GM18873 (cell line): ENCODE measurements around the gene SYNPR.
"Not testable (repeated sequence)": the region's sequence is repeated elsewhere in the genome, so short reads cannot be mapped to it uniquely, and the experiment has no call there.

Experiments
- ATAC-seq: cut with Tn5 transposase; IDR thresholded peaks from one replicate; pipeline ENCODE4 v1.9.1; 2021; ENCODE audit warnings: mild to moderate bottlenecking, moderate library complexity, moderate number of reproducible peaks; ENCODE audit not compliant: unreplicated experiment, low FRiP score

The SYNPR gene

DNA sequence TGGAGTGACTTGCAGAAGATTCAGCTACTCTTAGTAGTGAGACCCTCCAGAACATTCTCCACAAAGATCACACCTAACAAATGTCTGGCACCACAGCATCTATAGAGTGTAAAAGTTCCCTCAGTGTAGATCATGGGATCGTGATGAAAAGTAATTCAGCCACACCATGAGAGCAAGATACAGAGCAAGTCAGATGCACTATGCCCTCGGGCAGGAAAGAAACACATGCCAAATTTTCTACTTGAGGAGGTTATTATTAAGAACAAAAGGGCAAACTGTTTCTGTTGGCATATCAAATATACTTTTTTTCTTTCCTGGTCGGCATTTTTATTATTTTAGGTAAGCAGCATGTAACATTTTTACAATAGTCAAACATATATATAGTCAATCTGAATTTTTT, 329.6 kb downstream of the SYNPR start:
- no peak for ATAC-seq

DNA sequence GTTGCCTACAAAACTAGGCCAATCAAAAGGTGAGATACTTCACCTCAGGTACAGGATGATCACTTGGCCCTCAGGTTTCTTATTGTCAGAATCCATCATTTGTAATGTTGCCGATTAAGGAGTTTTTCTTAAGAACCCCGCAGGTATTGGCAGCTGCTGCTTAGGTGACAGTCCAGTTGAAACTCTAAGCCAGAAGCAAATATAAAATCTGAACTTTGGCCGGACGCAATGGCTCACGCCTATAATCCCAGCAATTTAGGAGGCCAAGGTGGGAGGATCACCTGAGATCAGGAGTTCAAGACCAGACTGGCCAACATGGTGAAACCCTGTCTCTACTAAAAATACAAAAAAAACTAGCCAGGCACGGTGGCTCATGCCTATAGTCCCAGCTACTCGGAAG, 331.3 kb downstream of the SYNPR start:
- ATAC-seq, result no peak

DNA sequence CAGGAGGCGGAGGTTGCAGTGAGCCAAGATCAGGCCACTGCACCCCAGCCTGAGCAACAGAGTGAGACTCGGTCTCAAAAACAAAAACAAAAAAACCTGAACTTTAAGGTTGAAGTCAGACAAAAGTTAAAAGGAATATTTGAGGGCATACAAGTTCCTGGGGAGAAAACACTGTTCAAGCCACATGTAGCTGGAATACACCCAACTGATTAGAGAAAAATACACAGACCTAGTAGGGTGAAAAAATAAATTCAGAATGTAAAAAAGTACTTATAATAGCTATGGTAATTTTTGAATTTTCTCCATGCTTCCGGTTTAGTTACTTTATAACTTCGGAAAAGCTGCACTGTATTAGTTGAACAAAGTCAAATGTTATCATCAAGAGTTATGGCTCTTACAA, 331.7 kb downstream of the SYNPR start:
- no peak for ATAC-seq

DNA sequence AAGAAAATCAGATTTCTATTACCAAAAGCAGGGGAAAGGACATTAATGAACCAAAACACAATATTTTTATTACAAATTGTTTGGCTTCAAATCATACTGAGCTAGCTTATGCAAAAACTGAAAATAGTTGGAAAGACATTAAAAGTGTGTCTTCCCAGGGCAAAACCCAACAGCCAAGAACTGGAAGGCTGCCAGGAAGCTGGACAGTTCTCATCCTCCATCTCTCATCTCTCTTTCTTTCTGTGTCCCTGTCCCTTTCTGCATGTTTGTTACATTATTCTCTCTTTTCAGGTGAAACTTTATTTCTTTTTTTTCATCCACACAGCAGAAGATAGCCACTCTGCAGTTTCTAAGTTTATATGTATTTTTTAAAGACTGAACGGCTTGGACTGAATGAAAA, 333.3 kb downstream of the SYNPR start:
- ATAC-seq, result no peak

DNA sequence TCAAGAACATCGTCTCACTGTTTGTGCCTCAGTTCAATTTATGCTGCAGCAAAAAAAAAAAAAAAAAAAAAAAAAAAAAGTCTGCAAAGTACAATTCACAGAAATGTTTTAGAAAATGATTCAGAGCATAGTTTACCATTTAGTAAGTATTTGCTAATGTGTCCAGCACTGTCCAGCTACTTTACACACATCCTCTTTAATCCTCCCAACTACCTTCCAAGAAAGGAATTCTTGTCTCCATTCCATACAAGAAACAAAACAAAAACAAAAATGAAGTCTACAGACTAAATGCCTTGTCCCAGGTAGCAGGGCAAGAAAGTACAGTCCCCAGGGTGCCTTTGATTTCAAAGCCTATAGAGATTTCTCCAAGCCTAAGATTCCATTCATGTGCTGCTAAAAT, 335.5 kb downstream of the SYNPR start:
- ATAC-seq, result no peak

DNA sequence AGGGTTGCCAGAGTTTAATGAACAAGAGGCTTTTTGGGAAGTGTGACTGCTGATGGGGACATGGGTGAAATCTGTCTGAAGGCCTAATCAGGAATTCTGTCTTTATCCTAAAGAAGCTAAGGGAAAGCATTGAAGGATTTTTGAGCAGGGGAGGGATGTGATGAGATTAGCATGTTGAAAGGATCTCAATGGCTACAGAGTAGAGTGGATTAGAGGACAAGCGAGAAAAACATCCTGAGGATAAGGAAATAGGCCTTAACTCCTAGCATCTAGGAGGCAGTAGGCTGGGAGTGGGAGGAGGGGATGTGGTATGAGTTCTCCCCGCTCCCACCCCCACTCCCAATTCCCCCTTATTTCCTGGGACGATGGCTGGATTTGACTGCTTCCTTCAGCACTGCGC, 339.3 kb downstream of the SYNPR start:
- no peak for ATAC-seq

DNA sequence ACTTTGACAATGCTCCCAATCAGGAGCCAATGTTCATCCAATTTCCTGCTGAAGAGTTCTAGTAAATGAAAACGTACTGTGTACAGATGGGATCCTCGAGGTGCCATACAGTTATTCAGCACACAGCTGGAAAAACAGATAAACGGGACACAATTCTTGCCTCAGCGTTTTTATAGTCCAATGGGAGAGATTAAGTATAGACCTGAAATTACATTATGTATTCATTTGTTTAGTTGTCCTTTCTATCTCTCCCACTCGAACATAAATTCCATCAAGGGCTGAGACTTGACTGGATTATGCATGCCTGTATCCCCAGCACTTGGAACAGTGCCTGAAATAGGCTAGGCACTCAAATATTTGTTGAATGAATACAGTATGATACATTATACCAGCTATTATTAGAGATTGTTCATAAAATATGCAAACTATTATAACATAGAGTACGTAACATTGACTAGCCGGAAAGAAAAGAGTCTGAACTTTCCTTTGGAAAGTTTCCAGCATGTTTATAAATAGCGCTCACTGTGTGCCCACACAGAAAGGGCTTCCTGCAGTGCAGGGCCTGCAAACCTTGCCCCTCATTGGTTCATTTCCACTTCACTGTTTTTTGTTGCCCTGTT, 346.9 kb downstream of the SYNPR start:
- no peak for ATAC-seq

DNA sequence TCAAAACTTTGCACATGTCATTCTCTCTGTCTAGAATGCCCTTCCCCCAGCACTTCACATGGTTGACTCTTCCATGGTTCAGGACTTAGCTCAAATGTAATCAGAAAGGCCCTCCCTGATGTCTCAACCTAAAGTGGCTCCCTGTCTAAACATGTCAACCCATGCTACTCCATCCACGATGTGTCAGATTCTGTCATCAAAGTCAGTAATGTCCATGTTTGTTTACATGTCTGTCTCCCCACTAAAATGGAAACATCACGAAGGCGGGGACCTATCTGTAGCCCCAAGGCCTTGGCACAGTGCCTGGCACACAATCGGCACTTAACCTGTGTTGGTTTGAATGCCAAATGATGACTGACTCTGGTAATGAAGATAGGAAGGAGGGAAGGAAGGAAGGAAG, 353.6 kb downstream of the SYNPR start:
- ATAC-seq, result no peak

DNA sequence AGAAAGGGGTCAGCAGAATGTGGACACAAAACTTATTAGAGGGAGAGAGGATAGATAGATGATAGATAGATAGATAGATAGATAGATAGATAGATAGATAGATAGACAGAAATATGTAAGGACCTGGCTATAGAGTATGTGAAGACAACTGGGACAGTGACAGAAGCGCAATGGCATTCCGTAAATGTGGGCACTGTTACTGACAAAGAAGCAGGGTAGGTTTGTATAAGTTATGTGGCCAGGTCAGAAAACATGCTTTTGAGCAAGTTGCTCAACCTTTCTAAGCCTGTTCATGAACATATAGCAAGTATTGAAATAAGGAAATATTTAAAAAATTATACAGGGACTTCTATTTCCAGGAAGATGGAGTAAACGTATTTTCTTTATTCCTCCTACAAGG, 357.1 kb downstream of the SYNPR start:
- no peak for ATAC-seq

DNA sequence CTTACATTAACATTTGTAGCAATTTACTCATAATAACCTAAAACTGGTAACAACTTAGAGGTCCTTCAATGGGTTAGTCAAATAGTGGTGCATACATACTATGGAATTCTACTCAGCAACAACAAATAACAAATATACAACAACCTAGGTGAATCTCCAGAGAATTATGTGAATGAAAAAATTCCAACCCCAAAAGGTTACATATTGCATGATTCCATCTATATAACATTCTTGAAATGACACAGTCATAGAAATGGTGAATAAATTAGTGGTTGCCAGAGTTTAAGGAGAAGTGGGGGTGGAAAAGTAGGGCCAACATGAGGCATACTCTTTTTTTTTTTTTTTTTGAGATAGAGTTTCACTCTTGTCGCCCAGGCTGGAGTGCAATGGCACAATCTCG, 361.7 kb downstream of the SYNPR start:
- ATAC-seq, result no peak

DNA sequence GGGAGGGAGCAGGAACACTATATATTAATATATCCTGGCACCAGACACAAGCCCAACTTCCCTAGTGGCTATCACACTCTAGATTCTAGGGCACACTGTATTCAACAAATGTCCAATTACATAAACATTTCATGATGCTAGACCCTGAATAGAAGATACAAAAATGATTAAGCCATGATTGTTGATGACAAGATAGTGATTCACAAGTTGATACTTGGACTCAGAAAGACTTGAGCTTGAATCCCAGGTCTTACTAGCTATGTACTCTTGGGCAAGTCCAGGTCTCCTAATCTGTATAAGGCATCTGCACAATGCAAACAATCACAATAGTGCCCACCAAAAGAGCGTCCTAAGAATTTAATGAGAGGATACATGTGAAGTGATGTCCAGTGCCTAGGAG, 364.4 kb downstream of the SYNPR start:
- no peak for ATAC-seq

DNA sequence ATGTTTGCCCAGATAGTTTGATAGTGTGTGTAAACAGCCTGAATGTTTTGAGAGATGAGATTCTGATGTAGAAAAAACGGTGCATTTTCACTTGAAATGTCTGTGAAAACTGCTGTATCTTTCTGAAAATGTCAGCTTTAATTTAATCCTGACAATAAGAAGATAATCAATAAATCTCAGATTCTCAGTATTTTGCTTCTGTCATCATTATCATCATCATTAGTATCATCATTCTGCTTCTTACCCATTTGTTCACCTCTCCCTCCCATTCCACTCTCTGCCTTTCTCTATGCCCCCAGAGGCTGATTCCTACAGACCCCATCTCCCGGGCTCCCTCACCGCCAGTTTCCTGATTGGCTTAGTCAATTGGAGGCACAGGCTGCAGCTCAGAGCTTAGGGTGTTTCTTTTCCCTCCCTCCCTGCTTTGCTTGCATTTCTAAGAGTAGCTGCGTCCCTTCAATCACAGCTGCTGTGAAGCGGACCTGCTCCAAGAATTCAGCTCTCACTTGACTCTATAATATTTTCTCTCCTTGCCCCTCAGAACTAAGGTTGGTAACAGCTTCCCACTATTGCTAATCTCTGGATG, 366.2 kb downstream of the SYNPR start:
- no peak for ATAC-seq

DNA sequence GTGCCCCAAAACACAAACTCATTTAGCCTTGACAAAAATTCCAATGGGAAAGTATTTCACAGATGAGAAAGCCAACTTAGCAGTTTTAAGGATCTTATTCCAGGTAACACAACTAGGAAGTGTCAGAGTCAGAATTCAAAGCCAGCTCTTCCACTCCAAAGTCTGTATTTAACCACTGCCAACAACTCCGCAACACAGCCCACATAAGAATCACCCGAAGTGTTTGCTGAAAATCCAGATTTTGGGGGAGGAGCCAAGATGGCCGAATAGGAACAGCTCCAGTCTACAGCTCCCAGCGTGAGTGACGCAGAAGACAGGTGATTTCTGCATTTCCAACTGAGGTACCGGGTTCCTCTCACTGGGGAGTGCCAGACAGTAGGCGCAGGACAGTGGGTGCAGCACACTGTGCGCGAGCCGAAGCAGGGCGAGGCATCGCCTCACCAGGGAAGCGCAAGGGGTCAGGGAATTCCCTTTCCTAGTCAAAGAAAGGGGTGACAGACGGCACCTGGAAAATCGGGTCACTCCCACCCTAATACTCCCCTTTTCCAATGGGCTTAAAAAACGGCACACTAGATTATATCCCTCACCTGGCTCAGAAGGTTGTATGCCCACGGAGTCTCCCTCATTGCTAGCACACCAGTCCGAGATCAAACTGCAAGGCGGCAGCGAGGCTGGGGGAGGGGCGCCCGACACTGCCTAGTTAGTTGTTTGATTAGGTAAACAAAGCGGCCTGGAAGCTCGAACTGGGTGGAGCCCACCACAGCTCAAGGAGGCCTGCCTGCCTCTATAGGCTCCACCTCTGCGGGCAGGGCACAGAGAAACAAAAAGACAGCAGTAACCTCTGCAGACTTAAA, 367.0 kb downstream of the SYNPR start:
- not testable (repeated sequence) for ATAC-seq

DNA sequence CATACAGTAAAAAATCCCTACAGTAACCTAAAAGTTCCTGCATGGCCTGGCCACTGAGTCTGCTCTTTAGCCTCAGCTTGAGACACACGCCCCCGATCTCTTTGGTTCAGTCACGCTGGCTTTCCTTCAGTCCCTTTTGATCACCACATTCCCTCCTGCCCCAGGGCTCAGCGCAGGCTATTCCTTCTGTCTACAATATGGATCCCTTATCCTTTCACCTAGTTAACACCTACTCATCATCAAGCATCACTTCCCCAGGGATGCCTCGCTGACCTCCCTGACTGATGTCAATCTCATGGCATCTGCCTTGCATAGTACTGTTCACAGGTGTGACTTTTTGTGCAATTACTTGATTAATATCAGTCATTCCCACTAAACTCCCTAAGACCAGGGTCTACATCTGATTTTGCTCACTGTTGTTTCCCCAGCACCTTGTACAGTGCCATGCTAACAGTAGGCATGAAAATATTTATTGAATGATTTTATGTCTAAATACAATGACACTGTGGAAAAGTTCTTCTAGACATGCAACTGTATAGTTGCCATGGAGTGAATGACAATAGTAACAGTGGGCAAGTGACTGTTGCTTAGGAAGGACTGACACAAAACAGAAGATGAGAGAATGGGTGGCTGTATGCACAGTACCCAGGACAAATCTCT, 374.1 kb downstream of the SYNPR start, which contains the start of gene SNTN:
Gene SNTN, plus strand, starts transcription at position 610 of the 660 bp plus-strand sequence. Its CDS starts 13 bp downstream, at position 623.
- ATAC-seq, result no peak

DNA sequence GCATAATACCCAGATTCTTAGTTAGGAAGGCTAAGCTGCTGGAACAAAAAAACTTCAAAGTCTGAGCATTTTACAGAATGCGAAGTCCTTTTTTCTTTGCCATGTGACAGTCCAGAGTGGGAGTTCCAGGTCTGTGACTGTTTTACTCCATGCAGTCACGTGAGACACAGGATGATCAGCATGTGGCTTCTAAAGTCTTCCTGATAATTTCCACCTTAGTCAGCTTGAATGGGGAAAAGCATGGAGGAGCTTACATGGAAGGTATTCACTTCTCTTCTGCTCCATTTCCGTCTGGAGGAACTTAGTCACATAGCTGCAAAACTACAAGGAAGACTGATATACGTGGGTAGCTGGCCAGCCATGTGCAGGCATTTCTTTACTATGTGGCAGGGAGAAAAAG, 376.1 kb downstream of the SYNPR start:
- no peak for ATAC-seq

DNA sequence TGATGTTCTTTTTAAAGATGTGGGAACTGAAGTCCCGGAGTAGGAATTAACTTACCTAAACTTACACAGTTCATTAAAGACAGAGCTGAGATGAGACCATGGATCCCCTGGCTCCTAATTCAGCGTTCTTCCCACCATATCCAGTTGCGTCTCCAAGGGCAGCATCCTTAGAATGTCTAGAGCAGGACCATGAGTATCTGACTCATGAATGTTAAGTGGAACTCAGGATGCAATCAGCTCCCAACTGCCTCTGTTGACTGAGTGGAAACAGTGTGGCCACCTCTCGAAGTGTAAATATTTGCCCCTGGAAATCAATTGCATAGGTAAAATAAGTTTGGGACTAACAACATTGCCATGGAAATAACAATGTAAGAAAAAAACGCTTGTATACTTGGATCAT, 376.8 kb downstream of the SYNPR start:
- ATAC-seq, result no peak

DNA sequence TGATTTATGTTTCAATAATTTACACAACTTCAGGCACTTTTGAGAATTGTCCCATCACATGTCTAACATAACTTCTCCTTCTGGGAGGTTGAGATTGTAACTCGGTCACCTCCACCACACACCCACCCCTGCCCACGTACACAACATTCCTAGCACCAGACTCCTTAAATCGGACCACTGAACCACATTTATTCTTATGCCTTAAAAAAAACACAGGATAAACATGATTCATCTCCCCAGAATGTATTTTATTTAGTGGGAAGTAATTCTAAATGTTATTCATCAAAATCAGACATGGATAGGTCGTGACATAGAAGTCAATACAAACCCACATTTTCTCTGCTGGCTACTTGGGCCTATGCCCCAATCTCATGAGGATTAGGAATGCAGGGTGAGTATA, 377.4 kb downstream of the SYNPR start:
- no peak for ATAC-seq

DNA sequence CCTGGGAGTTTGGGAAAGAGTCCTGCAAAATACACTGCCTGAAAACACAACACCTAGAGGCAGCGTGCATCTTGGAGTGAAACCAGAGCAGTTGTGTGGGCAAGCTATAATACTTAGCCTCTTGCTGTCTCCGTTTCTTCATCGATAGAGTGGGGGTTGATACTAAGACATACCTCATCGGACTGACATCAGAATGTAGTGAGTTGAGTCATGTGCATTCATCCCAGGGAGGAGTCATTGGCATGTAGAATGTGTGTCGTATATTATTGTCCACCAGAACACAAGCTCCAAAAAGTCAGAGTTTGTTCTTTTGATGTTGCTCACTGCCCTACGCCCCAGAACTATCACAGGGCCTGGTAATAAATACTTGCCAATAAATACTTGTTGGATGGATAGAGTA, 378.7 kb downstream of the SYNPR start:
- ATAC-seq, result no peak

DNA sequence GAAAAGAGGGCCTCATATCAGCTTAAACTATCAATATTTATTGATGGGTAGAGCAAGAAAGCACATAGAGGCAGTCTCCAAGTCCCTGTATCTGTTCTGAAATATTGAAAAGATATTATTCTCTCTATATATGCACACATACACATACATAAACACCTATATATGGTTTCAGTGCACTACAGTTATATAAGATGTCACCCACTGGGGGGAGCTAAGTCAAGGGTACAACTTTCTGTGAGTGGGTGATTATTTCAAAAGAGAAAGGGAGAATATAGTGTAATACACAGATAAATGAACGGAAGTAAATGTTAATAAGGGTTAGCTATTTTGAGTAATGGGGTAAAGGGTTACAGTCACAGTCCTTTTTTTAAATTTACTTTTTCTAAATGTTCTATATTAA, 383.1 kb downstream of the SYNPR start:
- ATAC-seq, result no peak

DNA sequence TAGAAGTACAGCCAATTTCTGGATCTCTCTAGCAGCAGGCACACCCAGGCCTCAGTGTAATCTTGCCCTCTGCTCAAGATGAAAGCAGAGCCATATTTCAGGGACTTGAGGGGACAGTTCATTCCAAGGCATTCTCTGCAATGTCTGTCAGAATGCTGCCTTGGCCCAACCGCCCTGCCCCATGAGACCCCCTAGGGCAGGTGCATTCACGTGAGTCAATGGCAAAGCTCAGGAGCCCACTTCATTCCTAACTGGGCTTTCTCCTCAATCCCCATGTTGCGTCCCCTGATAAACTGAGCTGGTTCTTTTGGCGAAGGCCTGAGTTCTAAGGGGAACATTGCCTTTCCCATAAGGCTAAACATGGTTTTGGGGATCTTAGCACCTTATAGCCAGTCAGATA, 383.9 kb downstream of the SYNPR start:
- no peak for ATAC-seq

DNA sequence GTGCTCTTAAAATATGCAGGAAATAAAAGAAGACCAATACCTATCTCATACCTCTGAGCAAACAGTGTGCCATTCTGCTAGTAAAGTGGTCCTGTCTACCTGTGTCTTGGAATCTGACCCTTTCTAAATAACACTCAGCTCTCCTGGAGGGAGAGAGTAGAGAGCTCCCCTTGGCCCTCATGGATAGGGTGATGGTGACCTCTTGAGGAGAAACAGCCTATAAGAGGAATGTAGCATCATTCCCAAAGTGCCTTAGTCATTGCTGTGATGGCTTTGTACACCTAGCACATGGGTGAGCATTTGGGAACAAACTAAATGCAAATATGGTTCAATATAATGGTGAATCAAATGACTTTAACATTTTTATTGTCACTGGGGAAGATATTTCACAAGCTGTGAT, 384.4 kb downstream of the SYNPR start:
- ATAC-seq, result no peak
